H1 (cell line): ENCODE results near the gene PPCDC. TPM values are rescaled to one million over a fixed set of nuclear protein-coding genes. Genes with fewer than 3 reads are reported as not detected.

Experiments used
- GABPA ChIP-seq: IDR thresholded peaks from 2 replicates; pipeline ENCODE4 v1.6.1; 2011; ENCODE audit warnings: mild to moderate bottlenecking, low read length, moderate library complexity, borderline replicate concordance; ENCODE audit not compliant: insufficient read depth
- POU5F1 ChIP-seq: IDR thresholded peaks from 2 replicates; pipeline ENCODE4 v1.6.1; 2011; ENCODE audit warnings: low read depth, mild to moderate bottlenecking, low read length, moderate library complexity
- RAD21 ChIP-seq, 2 experiments: IDR thresholded peaks in 1 of 2; conservative IDR thresholded peaks in 1 of 2; 2 replicates each; pipeline ENCODE4 v1.6.1; 2011; ENCODE audit warnings: low read depth in 2 of 2, low read length in 2 of 2, improper control_type of control experiment in 1 of 2, inconsistent platforms in 1 of 2, mild to moderate bottlenecking in 1 of 2, moderate library complexity in 1 of 2
- SAP30 ChIP-seq: fragments of 300-600 bp; sonication (generic); IDR thresholded peaks from 2 replicates; pipeline ENCODE4 v1.7.1; 2012; ENCODE audit warnings: low read length, moderate library complexity, mild to moderate bottlenecking, inconsistent platforms; ENCODE audit not compliant: insufficient read depth, insufficient replicate concordance
- SIN3A ChIP-seq, 2 experiments: IDR thresholded peaks in 1 of 2; conservative IDR thresholded peaks in 1 of 2; 2 replicates each; pipeline ENCODE4 v1.6.1; 2011 to 2012; ENCODE audit warnings: low read length in 2 of 2, improper control_type of control experiment in 1 of 2, low read depth in 1 of 2, mild to moderate bottlenecking in 1 of 2
- TCF12 ChIP-seq: IDR thresholded peaks from 2 replicates; pipeline ENCODE4 v1.6.1; 2011; ENCODE audit warnings: low read depth, mild to moderate bottlenecking, low read length
- YY1 ChIP-seq: IDR thresholded peaks from 2 replicates; pipeline ENCODE4 v1.6.1; 2011; ENCODE audit warnings: low read depth, mild to moderate bottlenecking, low read length
- polyA plus RNA-seq, 7 experiments: library from polyadenylated mRNA; depleted of rRNA in 3 of 7; stranded (reverse) in 5 of 7; unstranded in 2 of 7; fragments of >200 nt in 5 of 7; fragments of 200-250 nt in 2 of 7; gene quantifications; 1 replicate in 5 of 7; 2 replicates in 1 of 7; 4 replicates in 1 of 7; pipeline versions ENCODE4 v1.2.1 to v1.2.3, GENCODE V29; 2011 to 2013; ENCODE audit warnings: missing spikeins in 2 of 7, mixed read lengths in 2 of 7
- total RNA-seq: library from RNA; stranded (reverse); fragmentation: NEBNext Ultra II Directional; extraction: Animal tissue kit (Norgen Biotek cat#: 25700); gene quantifications from 2 replicates; pipeline ENCODE4 v1.2.1, GENCODE V29; 2021
- TF ChIP-seq, protein P1 (sequence below): fragments of 300-600 bp; sonication (generic); IDR thresholded peaks from 2 replicates; pipeline ENCODE4 v1.7.1; 2012; ENCODE audit warnings: low read length, moderate library complexity, mild to moderate bottlenecking, inconsistent platforms; ENCODE audit not compliant: insufficient replicate concordance

PPCDC gene
- total and polyA plus RNA-seq, 2 of the 8 experiments (the other 6 are each of a cell fraction or from before 2014, with no cell fraction given), result 11.3 to 29.7 TPM

GRCh38 chr15:74988007-74988800 lies 35.2 kb upstream of the PPCDC start (continued):
- TF ChIP-seq, protein P1, sequence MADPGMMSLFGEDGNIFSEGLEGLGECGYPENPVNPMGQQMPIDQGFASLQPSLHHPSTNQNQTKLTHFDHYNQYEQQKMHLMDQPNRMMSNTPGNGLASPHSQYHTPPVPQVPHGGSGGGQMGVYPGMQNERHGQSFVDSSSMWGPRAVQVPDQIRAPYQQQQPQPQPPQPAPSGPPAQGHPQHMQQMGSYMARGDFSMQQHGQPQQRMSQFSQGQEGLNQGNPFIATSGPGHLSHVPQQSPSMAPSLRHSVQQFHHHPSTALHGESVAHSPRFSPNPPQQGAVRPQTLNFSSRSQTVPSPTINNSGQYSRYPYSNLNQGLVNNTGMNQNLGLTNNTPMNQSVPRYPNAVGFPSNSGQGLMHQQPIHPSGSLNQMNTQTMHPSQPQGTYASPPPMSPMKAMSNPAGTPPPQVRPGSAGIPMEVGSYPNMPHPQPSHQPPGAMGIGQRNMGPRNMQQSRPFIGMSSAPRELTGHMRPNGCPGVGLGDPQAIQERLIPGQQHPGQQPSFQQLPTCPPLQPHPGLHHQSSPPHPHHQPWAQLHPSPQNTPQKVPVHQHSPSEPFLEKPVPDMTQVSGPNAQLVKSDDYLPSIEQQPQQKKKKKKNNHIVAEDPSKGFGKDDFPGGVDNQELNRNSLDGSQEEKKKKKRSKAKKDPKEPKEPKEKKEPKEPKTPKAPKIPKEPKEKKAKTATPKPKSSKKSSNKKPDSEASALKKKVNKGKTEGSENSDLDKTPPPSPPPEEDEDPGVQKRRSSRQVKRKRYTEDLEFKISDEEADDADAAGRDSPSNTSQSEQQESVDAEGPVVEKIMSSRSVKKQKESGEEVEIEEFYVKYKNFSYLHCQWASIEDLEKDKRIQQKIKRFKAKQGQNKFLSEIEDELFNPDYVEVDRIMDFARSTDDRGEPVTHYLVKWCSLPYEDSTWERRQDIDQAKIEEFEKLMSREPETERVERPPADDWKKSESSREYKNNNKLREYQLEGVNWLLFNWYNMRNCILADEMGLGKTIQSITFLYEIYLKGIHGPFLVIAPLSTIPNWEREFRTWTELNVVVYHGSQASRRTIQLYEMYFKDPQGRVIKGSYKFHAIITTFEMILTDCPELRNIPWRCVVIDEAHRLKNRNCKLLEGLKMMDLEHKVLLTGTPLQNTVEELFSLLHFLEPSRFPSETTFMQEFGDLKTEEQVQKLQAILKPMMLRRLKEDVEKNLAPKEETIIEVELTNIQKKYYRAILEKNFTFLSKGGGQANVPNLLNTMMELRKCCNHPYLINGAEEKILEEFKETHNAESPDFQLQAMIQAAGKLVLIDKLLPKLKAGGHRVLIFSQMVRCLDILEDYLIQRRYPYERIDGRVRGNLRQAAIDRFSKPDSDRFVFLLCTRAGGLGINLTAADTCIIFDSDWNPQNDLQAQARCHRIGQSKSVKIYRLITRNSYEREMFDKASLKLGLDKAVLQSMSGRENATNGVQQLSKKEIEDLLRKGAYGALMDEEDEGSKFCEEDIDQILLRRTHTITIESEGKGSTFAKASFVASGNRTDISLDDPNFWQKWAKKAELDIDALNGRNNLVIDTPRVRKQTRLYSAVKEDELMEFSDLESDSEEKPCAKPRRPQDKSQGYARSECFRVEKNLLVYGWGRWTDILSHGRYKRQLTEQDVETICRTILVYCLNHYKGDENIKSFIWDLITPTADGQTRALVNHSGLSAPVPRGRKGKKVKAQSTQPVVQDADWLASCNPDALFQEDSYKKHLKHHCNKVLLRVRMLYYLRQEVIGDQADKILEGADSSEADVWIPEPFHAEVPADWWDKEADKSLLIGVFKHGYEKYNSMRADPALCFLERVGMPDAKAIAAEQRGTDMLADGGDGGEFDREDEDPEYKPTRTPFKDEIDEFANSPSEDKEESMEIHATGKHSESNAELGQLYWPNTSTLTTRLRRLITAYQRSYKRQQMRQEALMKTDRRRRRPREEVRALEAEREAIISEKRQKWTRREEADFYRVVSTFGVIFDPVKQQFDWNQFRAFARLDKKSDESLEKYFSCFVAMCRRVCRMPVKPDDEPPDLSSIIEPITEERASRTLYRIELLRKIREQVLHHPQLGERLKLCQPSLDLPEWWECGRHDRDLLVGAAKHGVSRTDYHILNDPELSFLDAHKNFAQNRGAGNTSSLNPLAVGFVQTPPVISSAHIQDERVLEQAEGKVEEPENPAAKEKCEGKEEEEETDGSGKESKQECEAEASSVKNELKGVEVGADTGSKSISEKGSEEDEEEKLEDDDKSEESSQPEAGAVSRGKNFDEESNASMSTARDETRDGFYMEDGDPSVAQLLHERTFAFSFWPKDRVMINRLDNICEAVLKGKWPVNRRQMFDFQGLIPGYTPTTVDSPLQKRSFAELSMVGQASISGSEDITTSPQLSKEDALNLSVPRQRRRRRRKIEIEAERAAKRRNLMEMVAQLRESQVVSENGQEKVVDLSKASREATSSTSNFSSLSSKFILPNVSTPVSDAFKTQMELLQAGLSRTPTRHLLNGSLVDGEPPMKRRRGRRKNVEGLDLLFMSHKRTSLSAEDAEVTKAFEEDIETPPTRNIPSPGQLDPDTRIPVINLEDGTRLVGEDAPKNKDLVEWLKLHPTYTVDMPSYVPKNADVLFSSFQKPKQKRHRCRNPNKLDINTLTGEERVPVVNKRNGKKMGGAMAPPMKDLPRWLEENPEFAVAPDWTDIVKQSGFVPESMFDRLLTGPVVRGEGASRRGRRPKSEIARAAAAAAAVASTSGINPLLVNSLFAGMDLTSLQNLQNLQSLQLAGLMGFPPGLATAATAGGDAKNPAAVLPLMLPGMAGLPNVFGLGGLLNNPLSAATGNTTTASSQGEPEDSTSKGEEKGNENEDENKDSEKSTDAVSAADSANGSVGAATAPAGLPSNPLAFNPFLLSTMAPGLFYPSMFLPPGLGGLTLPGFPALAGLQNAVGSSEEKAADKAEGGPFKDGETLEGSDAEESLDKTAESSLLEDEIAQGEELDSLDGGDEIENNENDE, result no peak
- TF ChIP-seq YY1 (peak; percentile 78), TCF12 (peak; percentile 61; the same call in 1 of the 2 replicates), SIN3A (conservative IDR thresholded peaks at IDR 0.05 in 1 of 2, IDR thresholded peaks at IDR 0.05 in 1 of 2; ENCODE audit: low read depth in 1 of 2, low read length in 2 of 2) (peak; percentile 94 to 96), RAD21 (IDR thresholded peaks at IDR 0.05 in 1 of 2, conservative IDR thresholded peaks at IDR 0.05 in 1 of 2; ENCODE audit: low read depth in 2 of 2, low read length in 2 of 2) (peak; percentile 85 to 89), SAP30 (peak; percentile 83), POU5F1 (no peak), GABPA (no peak)
